ENCODE results near the gene OR2A14. TPM values are rescaled to one million over a fixed set of nuclear protein-coding genes. Genes with fewer than 3 reads are reported as not detected.

OR2A14 gene
- total RNA-seq (not detected), polyA plus RNA-seq (not detected)
- long read RNA-seq, donor 1: 0 reads
- long read RNA-seq, donor 2: 0 reads
- long read RNA-seq, donor 3: 0 reads
- long read RNA-seq, donor 4: 0 reads

GRCh38 chr7:144122876-144123275 is at the start of gene OR2A14:
OR2A14 (plus strand) TSS chr7:144123176; CDS start chr7:144129113, 5,937 bp downstream.
- H3K27me3 ChIP-seq (ENCODE audit: control insufficient read depth, insufficient read depth): no peaks in the 10 kb centered on the region
- WGBS: 85% methylated on average over 1 of the region's 1 CpG
- intact Hi-C loops (cut with DNase I): no loop called here
- H3K4me1 ChIP-seq (ENCODE audit: control insufficient read depth, insufficient read depth, low read length): no peaks in the 10 kb centered on the region
- no peak within 1 kb of the TSS for H3K4me3 ChIP-seq (ENCODE audit: low read length)
- no peaks in the 10 kb centered on the region for H3K9me3 ChIP-seq (ENCODE audit: control insufficient read depth, low read length)
- ATAC-seq (no peak), DNase-seq (no peak)
- no peak within 1 kb of the TSS for H3K27ac ChIP-seq (ENCODE audit: low read length)

- DNase-seq: peak in 1 of 3 donors; percentile 16
- no peaks in the 10 kb centered on the region for H3K27me3 ChIP-seq (ENCODE audit: control insufficient read depth, insufficient read depth)
- no peaks in the 10 kb centered on the region for H3K4me1 ChIP-seq (ENCODE audit: control insufficient read depth, insufficient read depth, low read length)
- H3K27ac ChIP-seq (ENCODE audit: low read length): no peak overlapping the region
- no peaks in the 10 kb centered on the region for H3K9me3 ChIP-seq (ENCODE audit: control insufficient read depth, low read length)
- WGBS: 90% methylated on average over 8 of the region's 8 CpGs
- no peak overlapping the region for H3K4me3 ChIP-seq (ENCODE audit: low read length)
- no peak for ATAC-seq
- intact Hi-C loops (cut with DNase I): no loop called here
These were observed 48.6 kb upstream of the OR2A14 start for GRCh38 chr7:144074374-144074773.

GRCh38 chr7:144085978-144086377 is 37.0 kb upstream of the OR2A14 start, which contains the start of gene OR2A12:
OR2A12 (plus strand) TSS chr7:144086278; CDS start chr7:144095108, 8,830 bp downstream.
- Histone ChIP-seq H3K9me3 (ENCODE audit: control insufficient read depth, low read length) (no peaks in the 10 kb centered on the region), H3K4me1 (ENCODE audit: control insufficient read depth, insufficient read depth, low read length) (no peaks in the 10 kb centered on the region), H3K27ac (ENCODE audit: low read length) (no peak within 1 kb of the TSS), H3K27me3 (ENCODE audit: control insufficient read depth, insufficient read depth) (no peaks in the 10 kb centered on the region), H3K4me3 (ENCODE audit: low read length) (no peak within 1 kb of the TSS)
- intact Hi-C loops (cut with DNase I): no loop called here
- WGBS: 80% methylated on average over 2 of the region's 2 CpGs
- ATAC-seq: no peak
- no peak for DNase-seq

DNA sequence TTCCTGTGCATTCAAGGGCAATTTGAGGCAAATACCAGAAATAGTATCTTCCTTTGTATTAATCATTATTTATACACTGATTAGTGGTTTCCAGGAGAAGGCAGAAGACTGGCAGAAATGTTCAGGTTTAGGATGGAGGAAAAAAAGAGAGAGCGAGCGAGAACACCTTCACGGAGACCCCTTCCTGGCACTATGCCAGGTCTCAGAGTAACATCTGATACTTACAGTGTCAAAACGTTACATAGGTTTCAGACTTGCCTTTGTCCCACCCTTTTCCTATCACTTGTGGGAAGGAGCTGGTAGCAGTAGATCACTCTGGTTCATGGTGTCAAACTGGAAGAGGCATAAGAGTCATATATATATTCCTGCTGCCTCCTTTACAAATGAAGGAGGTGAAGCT is 36.2 kb upstream of the OR2A14 start:
- Histone ChIP-seq H3K4me3 (ENCODE audit: low read length) (no peak overlapping the region), H3K4me1 (ENCODE audit: control insufficient read depth, insufficient read depth, low read length) (no peaks in the 10 kb centered on the region), H3K27ac (ENCODE audit: low read length) (no peak overlapping the region), H3K27me3 (ENCODE audit: control insufficient read depth, insufficient read depth) (no peaks in the 10 kb centered on the region), H3K9me3 (ENCODE audit: control insufficient read depth, low read length) (no peaks in the 10 kb centered on the region)
- ATAC-seq (no peak), DNase-seq (no peak)
- WGBS: 68% methylated on average over 4 of the region's 4 CpGs
- intact Hi-C loops (cut with DNase I): no loop called here

DNA sequence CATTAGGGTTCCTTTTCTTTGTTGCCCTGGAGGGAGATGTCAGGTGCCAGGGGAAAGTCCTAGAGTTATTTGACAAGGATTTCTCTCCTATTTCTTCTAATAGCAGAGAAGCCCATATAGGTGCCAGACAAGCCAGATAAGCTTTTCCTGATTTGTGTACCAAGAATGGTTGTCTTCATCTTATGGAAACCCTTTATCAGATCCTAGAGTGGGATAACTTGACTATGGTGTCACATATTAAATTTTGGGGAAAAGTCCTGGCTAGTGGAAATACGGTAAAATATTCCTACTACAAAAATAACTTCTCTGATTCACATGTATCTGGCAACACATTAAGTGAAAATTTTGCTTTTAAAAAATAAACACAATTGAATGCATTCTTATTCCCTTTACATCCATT is 35.7 kb upstream of the OR2A14 start:
- Histone ChIP-seq H3K9me3 (ENCODE audit: control insufficient read depth, low read length) (no peaks in the 10 kb centered on the region), H3K27me3 (ENCODE audit: control insufficient read depth, insufficient read depth) (no peaks in the 10 kb centered on the region), H3K4me3 (ENCODE audit: low read length) (no peak overlapping the region), H3K4me1 (ENCODE audit: control insufficient read depth, insufficient read depth, low read length) (no peaks in the 10 kb centered on the region), H3K27ac (ENCODE audit: low read length) (no peak overlapping the region)
- WGBS: 67% methylated on average over 1 of the region's 1 CpG
- no peak for DNase-seq
- intact Hi-C loops (cut with DNase I): no loop called here
- no peak for ATAC-seq

DNA sequence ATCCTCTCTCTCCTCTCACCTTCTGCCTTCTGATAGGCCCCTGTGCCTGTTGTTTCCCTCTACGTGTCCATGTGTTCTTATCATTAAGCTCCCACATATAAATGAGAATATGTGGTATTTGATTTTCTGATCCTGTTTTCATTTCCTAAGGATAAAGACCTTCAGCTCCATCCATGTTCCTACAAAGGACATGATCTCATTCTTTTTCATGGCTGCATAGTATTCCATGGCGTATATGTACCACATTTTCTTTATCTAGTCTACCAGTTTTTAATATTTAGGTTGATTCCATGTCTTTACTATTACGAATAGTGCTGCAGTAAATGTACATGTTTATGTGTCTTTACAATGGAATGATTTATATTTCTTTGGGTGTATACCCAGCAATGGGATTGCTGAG is 32.3 kb upstream of the OR2A14 start:
- WGBS: 83% methylated on average over 3 of the region's 3 CpGs
- Histone ChIP-seq H3K27ac (ENCODE audit: low read length) (no peak overlapping the region), H3K4me3 (ENCODE audit: low read length) (no peak overlapping the region), H3K4me1 (ENCODE audit: control insufficient read depth, insufficient read depth, low read length) (no peaks in the 10 kb centered on the region), H3K9me3 (ENCODE audit: control insufficient read depth, low read length) (no peaks in the 10 kb centered on the region), H3K27me3 (ENCODE audit: control insufficient read depth, insufficient read depth) (no peaks in the 10 kb centered on the region)
- DNase-seq: no peak
- ATAC-seq: no peak
- intact Hi-C loops (cut with DNase I): no loop called here

- H3K9me3 ChIP-seq (ENCODE audit: control insufficient read depth, low read length): no peaks in the 10 kb centered on the region
- no peaks in the 10 kb centered on the region for H3K27me3 ChIP-seq (ENCODE audit: control insufficient read depth, insufficient read depth)
- no peak for DNase-seq
- ATAC-seq: no peak
- no peak overlapping the region for H3K4me3 ChIP-seq (ENCODE audit: low read length)
- H3K4me1 ChIP-seq (ENCODE audit: control insufficient read depth, insufficient read depth, low read length): no peaks in the 10 kb centered on the region
- intact Hi-C loops (cut with DNase I): no loop called here
- H3K27ac ChIP-seq (ENCODE audit: low read length): no peak overlapping the region
These were observed 24.2 kb upstream of the OR2A14 start for GRCh38 chr7:144098776-144099175.

DNA sequence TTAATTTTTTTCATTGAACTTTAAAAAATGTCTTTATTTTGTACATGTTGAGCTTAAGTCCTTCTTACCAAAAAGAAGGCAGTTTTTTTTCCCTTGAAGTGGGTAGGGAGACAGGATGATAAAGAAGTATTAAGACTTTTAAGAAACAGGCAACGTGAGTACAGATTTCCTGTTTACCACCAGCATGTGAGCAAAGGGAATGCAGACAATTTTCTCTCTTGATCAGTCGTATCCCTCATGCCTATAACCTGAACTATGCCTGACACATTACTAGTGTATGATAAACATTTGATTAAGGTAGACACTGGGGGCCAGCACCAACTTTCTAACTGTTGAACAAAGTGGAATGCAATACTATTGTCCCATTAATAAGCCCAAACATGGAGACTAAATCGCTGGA is 22.4 kb upstream of the OR2A14 start:
- intact Hi-C loops (cut with DNase I): no loop called here
- WGBS: 57% methylated on average over 3 of the region's 3 CpGs

DNA sequence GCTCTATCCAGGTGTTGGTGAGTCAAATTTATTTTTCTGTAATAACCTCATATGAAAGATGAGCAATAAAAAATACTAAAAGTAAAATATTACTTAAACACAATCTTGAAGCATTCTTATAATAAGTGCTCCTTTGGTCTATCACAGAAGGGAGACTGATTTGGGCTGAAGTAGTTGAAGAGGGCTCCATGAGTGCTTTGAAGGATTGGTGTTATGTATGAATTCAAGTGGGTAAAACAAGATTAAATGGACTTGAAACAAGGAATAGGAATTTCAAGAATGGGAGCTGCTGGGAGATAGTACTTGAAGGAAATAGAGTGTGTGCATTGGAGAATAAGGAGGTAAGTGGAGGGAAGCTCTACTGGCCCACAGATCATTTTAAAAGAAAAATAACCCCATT is 20.9 kb upstream of the OR2A14 start:
- intact Hi-C loops (cut with DNase I): no loop called here
- ATAC-seq: no peak
- H3K27me3 ChIP-seq (ENCODE audit: control insufficient read depth, insufficient read depth): no peaks in the 10 kb centered on the region

More for the DNA sequence above, 22.4 kb upstream of the OR2A14 start:
- Histone ChIP-seq H3K4me3 (ENCODE audit: low read length) (no peak overlapping the region), H3K27ac (ENCODE audit: low read length) (no peak overlapping the region), H3K4me1 (ENCODE audit: control insufficient read depth, insufficient read depth, low read length) (no peaks in the 10 kb centered on the region), H3K9me3 (ENCODE audit: control insufficient read depth, low read length) (no peaks in the 10 kb centered on the region), H3K27me3 (ENCODE audit: control insufficient read depth, insufficient read depth) (no peaks in the 10 kb centered on the region)
- no peak for ATAC-seq
- no peak for DNase-seq

DNA sequence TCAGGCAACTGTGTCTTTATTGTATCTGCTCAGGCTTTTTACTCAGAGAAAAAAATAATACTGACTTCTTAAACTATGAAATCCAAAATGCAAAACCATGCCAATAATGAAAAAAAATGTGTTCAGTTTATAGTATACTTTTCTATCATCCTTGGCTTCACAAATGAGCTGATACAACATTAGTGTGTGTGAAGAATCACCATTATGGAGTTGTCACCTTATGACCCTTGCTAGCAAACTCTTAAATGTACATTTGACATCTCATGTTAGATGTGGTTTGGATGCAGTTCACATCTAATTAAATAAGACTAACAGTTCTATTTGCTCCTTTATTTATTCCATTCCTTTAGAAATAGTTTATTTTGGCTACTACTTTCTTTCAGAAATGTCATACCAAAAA is 17.8 kb upstream of the OR2A14 start:
- DNase-seq: no peak
- intact Hi-C loops (cut with DNase I): no loop called here
- no peak for ATAC-seq

More for the DNA sequence above, 20.9 kb upstream of the OR2A14 start:
- Histone ChIP-seq H3K4me1 (ENCODE audit: control insufficient read depth, insufficient read depth, low read length) (no peaks in the 10 kb centered on the region), H3K4me3 (ENCODE audit: low read length) (no peak overlapping the region), H3K9me3 (ENCODE audit: control insufficient read depth, low read length) (no peaks in the 10 kb centered on the region), H3K27ac (ENCODE audit: low read length) (no peak overlapping the region)
- no peak for DNase-seq

GRCh38 chr7:144109283-144109682 is 13.7 kb upstream of the OR2A14 start, which contains the start of gene OR2A2:
OR2A2 (plus strand) TSS chr7:144109583; CDS start chr7:144109583, 0 bp downstream.
- intact Hi-C loops (cut with DNase I): no loop called here
- Histone ChIP-seq H3K27me3 (ENCODE audit: control insufficient read depth, insufficient read depth) (no peaks in the 10 kb centered on the region), H3K4me1 (ENCODE audit: control insufficient read depth, insufficient read depth, low read length) (no peaks in the 10 kb centered on the region), H3K27ac (ENCODE audit: low read length) (no peak within 1 kb of the TSS), H3K4me3 (ENCODE audit: low read length) (no peak within 1 kb of the TSS), H3K9me3 (ENCODE audit: control insufficient read depth, low read length) (no peaks in the 10 kb centered on the region)
- DNase-seq (no peak), ATAC-seq (no peak)
- 87% methylated on average over 2 of the region's 2 CpGs for WGBS

More for the DNA sequence above, 17.8 kb upstream of the OR2A14 start:
- no peak overlapping the region for H3K4me3 ChIP-seq (ENCODE audit: low read length)
- H3K4me1 ChIP-seq (ENCODE audit: control insufficient read depth, insufficient read depth, low read length): no peaks in the 10 kb centered on the region
- no peaks in the 10 kb centered on the region for H3K27me3 ChIP-seq (ENCODE audit: control insufficient read depth, insufficient read depth)
- no peaks in the 10 kb centered on the region for H3K9me3 ChIP-seq (ENCODE audit: control insufficient read depth, low read length)
- no peak overlapping the region for H3K27ac ChIP-seq (ENCODE audit: low read length)

GRCh38 chr7:144110272-144110671 is 12.7 kb upstream of the OR2A14 start:
- Histone ChIP-seq H3K9me3 (ENCODE audit: control insufficient read depth, low read length) (no peaks in the 10 kb centered on the region), H3K4me3 (ENCODE audit: low read length) (no peak overlapping the region), H3K27ac (ENCODE audit: low read length) (no peak overlapping the region), H3K27me3 (ENCODE audit: control insufficient read depth, insufficient read depth) (no peaks in the 10 kb centered on the region), H3K4me1 (ENCODE audit: control insufficient read depth, insufficient read depth, low read length) (no peaks in the 10 kb centered on the region)
- intact Hi-C loops (cut with DNase I): no loop called here
- DNase-seq (no peak), ATAC-seq (no peak)
- 77% methylated on average over 5 of the region's 5 CpGs for WGBS

Data from right cardiac atrium (tissue), 5 donors.